Measurements from ENCODE around the gene PCMTD2. TPM values are rescaled to one million over a fixed set of nuclear protein-coding genes. Genes with fewer than 3 reads are reported as not detected.

The PCMTD2 gene
- total RNA-seq, 1 donor from 2014 or later, result 104 TPM

DNA sequence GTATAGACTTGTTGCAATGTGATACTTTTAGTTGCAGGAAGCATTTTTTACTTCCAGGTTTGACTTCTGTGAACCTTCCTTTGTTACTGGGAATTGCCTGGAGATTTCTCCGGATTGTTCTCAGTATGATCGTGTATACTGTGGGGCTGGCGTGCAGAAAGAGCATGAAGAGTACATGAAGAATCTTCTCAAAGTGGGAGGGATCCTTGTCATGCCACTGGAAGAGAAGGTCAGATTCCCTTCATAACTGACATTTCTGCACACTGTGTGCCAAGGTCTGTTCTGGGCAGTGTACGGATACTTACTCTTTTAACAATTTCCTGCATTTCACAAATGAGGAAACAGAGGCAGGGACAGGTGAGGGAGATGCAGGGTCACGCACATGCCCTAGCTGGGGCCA lies 9.7 kb downstream of the PCMTD2 start:
- peaks cover 21% of the 10 kb centered on the region for H3K36me3 Mint-ChIP-seq (ENCODE audit: low read depth, unreplicated experiment)
- H3K9me3 Mint-ChIP-seq (ENCODE audit: unreplicated experiment), result no peaks in the 10 kb centered on the region
- H3K4me3 Mint-ChIP-seq (ENCODE audit: unreplicated experiment), result no peak overlapping the region
- no peak for DNase-seq (ENCODE audit: low spot score)
- H3K4me1 Mint-ChIP-seq (ENCODE audit: unreplicated experiment), result peaks cover 28% of the 10 kb centered on the region
- TF ChIP-seq, protein P1, sequence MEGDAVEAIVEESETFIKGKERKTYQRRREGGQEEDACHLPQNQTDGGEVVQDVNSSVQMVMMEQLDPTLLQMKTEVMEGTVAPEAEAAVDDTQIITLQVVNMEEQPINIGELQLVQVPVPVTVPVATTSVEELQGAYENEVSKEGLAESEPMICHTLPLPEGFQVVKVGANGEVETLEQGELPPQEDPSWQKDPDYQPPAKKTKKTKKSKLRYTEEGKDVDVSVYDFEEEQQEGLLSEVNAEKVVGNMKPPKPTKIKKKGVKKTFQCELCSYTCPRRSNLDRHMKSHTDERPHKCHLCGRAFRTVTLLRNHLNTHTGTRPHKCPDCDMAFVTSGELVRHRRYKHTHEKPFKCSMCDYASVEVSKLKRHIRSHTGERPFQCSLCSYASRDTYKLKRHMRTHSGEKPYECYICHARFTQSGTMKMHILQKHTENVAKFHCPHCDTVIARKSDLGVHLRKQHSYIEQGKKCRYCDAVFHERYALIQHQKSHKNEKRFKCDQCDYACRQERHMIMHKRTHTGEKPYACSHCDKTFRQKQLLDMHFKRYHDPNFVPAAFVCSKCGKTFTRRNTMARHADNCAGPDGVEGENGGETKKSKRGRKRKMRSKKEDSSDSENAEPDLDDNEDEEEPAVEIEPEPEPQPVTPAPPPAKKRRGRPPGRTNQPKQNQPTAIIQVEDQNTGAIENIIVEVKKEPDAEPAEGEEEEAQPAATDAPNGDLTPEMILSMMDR (IDR thresholded peaks at IDR 0.05; ENCODE audit: unreplicated experiment), result no peak
- no peak overlapping the region for H3K27ac Mint-ChIP-seq (ENCODE audit: unreplicated experiment)
- H3K27me3 Mint-ChIP-seq (ENCODE audit: unreplicated experiment), result no peaks in the 10 kb centered on the region

DNA sequence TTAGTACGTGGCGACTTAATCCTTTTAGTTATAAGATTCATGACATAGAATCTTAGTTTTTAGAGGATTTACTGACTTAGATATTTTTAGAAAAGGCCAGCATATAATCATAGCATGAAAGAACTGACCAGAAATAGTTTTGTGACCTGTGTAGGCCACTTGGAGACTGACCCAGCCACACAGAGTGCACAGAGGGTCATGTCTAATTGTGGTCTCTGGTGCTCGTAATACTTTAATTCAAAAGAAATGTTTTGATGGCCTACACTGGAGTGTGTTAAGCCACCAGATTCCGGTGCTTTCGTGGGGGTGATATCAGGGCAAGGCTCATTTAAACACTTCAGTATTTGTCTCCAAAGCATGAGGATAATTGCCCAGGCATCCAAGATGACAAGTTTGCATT lies 11.4 kb downstream of the PCMTD2 start:
- Mint-ChIP-seq H3K27ac (ENCODE audit: unreplicated experiment) (no peak overlapping the region), H3K27me3 (ENCODE audit: unreplicated experiment) (peaks cover 2% of the 10 kb centered on the region), H3K4me1 (ENCODE audit: unreplicated experiment) (peaks cover 14% of the 10 kb centered on the region), H3K36me3 (ENCODE audit: low read depth, unreplicated experiment) (peaks cover 30% of the 10 kb centered on the region), H3K9me3 (ENCODE audit: unreplicated experiment) (no peaks in the 10 kb centered on the region), H3K4me3 (ENCODE audit: unreplicated experiment) (no peak overlapping the region)
- no peak for DNase-seq (ENCODE audit: low spot score)
- TF ChIP-seq, protein P1 (IDR thresholded peaks at IDR 0.05; ENCODE audit: unreplicated experiment), result no peak

DNA sequence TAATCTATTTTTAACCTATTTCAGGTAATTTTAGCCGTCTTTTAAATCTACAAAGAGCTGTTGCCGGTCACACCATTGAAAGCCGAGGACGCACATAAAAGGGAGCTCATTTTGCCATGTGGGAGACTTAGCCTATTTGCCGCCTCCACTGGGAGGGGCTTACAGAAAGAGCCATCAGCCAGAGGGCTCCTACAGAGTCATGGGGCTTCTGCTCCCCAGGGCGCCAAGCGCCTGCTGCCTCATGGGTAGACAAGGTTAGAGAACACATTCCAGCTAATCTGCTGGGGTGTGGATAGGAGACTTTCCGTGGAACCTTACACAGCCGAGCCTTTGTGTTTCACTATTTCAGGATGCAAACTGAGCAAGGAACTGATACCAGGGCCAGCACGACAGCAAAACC lies 12.6 kb downstream of the PCMTD2 start:
- no peak for DNase-seq (ENCODE audit: low spot score)
- Mint-ChIP-seq H3K36me3 (ENCODE audit: low read depth, unreplicated experiment) (peaks cover 28% of the 10 kb centered on the region), H3K9me3 (ENCODE audit: unreplicated experiment) (no peaks in the 10 kb centered on the region), H3K4me1 (ENCODE audit: unreplicated experiment) (peaks cover 11% of the 10 kb centered on the region), H3K27me3 (ENCODE audit: unreplicated experiment) (peaks cover 2% of the 10 kb centered on the region), H3K27ac (ENCODE audit: unreplicated experiment) (no peak overlapping the region), H3K4me3 (ENCODE audit: unreplicated experiment) (no peak overlapping the region)
- TF ChIP-seq, protein P1 (IDR thresholded peaks at IDR 0.05; ENCODE audit: unreplicated experiment), result no peak

DNA sequence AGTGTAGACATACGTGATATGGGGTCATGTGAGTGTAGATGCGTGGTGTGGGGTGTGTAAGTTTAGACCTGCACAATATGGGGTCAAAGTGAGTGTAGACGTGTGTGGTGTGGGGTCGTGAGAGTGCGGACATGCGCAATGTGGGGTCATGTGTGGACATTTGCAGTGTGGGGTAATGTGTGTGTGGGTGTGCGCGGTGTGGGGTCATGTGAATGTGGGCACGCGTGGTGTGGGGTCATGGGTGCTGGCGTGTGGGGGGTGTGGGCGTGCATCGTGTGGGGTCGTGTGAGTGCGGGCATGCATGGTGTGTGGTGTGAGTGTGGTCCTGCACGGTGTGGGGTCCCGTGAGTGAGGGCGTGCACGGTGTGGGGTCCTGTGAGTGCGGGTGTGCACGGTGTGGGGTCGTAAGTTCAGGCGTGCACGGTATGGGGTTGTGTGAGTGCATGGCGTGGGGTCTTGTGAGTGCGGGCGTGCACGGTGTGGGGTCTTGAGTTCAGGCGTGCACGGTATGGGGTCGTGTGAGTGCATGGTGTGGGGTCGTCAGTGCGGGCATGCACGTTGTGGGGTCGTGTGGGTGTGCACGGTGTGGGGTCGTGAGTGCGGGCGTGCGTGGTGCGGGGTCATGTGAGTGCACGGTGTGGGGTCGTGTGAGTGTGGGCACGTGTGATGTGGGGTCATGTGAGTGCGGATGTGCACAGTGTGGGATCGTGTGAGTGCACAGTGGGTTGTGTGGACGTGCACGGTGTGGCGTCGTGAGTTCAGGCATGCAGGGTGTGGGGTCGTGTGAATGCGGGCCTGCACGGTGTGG lies 14.3 kb downstream of the PCMTD2 start:
- DNase-seq (ENCODE audit: low spot score), result no peak
- peak overlapping the region; percentile 48 for H3K4me3 Mint-ChIP-seq (ENCODE audit: unreplicated experiment)
- H3K27ac Mint-ChIP-seq (ENCODE audit: unreplicated experiment), result peak overlapping the region; percentile 26
- H3K4me1 Mint-ChIP-seq (ENCODE audit: unreplicated experiment), result peaks cover 11% of the 10 kb centered on the region
- peaks cover 2% of the 10 kb centered on the region for H3K27me3 Mint-ChIP-seq (ENCODE audit: unreplicated experiment)
- TF ChIP-seq, protein P1 (IDR thresholded peaks at IDR 0.05; ENCODE audit: unreplicated experiment), result no peak
- H3K36me3 Mint-ChIP-seq (ENCODE audit: low read depth, unreplicated experiment), result peaks cover 31% of the 10 kb centered on the region
- H3K9me3 Mint-ChIP-seq (ENCODE audit: unreplicated experiment), result no peaks in the 10 kb centered on the region

DNA sequence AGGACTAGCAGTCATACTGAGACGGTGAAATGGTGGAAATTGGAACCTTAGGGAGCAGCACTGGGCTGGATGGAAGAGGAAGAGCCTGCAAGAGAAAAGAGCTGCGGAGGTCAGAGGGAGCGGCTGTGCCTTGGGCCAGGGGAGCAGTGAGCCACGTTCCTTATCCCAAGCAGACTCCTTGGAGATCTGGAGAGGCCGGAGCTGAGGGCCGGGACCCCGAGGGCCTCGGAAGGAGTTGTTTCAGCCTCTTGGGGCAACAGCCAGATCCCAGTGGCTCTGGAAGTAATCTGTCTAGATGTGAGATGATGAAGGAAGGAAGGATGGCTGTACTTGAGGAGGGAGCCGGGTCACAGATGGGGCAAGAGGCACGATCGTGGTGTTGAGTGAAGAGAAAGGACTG lies 16.1 kb downstream of the PCMTD2 start:
- H3K4me3 Mint-ChIP-seq (ENCODE audit: unreplicated experiment), result no peak overlapping the region
- H3K4me1 Mint-ChIP-seq (ENCODE audit: unreplicated experiment), result peaks cover 6% of the 10 kb centered on the region
- peaks cover 2% of the 10 kb centered on the region for H3K27me3 Mint-ChIP-seq (ENCODE audit: unreplicated experiment)
- no peaks in the 10 kb centered on the region for H3K9me3 Mint-ChIP-seq (ENCODE audit: unreplicated experiment)
- H3K36me3 Mint-ChIP-seq (ENCODE audit: low read depth, unreplicated experiment), result peaks cover 39% of the 10 kb centered on the region
- peak overlapping the region; percentile 8 for H3K27ac Mint-ChIP-seq (ENCODE audit: unreplicated experiment)
- TF ChIP-seq, protein P1 (IDR thresholded peaks at IDR 0.05; ENCODE audit: unreplicated experiment), result no peak
- DNase-seq (ENCODE audit: low spot score), result no peak
